ENCODE results near the gene CDH7.

CDH7 gene

GRCh38 chr18:65755616-65756015 is 4.8 kb downstream of the CDH7 start:
- no peak overlapping the region for H3K27ac ChIP-seq
- intact Hi-C loops (cut with DNase I; ENCODE audit: low total_unique reads) = no loop called here
- H3K9me3 ChIP-seq = no peaks in the 10 kb centered on the region
- peaks cover 0 to 9% (median 2%) of the 10 kb centered on the region in 4 donors for H3K4me1 ChIP-seq
- TF ChIP-seq CTCF (IDR thresholded peaks at IDR 0.05) = no peak
- H3K4me3 ChIP-seq = no peak overlapping the region
- H3K27me3 ChIP-seq = peaks cover 0 to 12% of the 10 kb centered on the region in 2 donors
- no peaks in the 10 kb centered on the region for H3K36me3 ChIP-seq
- DNase-seq = no peak

- intact Hi-C loops (cut with DNase I; ENCODE audit: low total_unique reads) = no loop called here
- no peak for TF ChIP-seq CTCF (IDR thresholded peaks at IDR 0.05)
Observed at GRCh38 chr18:65760457-65760856, 9.6 kb downstream of the CDH7 start.

GRCh38 chr18:65761636-65762295 is 11.0 kb downstream of the CDH7 start:
- H3K27me3 ChIP-seq = no peaks in the 10 kb centered on the region
- intact Hi-C loops (cut with DNase I; ENCODE audit: low total_unique reads) = no loop called here
- DNase-seq = no peak
- no peaks in the 10 kb centered on the region for H3K36me3 ChIP-seq
- H3K9me3 ChIP-seq = no peaks in the 10 kb centered on the region
- H3K4me1 ChIP-seq = no peaks in the 10 kb centered on the region
- TF ChIP-seq CTCF (IDR thresholded peaks at IDR 0.05) = no peak
- H3K27ac ChIP-seq = no peak overlapping the region
- no peak overlapping the region for H3K4me3 ChIP-seq

More at GRCh38 chr18:65760457-65760856, 9.6 kb downstream of the CDH7 start:
- Histone ChIP-seq H3K27ac (no peak overlapping the region), H3K4me1 (no peaks in the 10 kb centered on the region), H3K27me3 (no peaks in the 10 kb centered on the region), H3K4me3 (no peak overlapping the region), H3K36me3 (no peaks in the 10 kb centered on the region), H3K9me3 (no peaks in the 10 kb centered on the region)
- DNase-seq = no peak

- Histone ChIP-seq H3K36me3 (no peaks in the 10 kb centered on the region), H3K9me3 (no peaks in the 10 kb centered on the region), H3K27me3 (no peaks in the 10 kb centered on the region), H3K4me1 (no peaks in the 10 kb centered on the region), H3K4me3 (no peak overlapping the region), H3K27ac (no peak overlapping the region)
- intact Hi-C loops (cut with DNase I; ENCODE audit: low total_unique reads) = no loop called here
- no peak for TF ChIP-seq CTCF (IDR thresholded peaks at IDR 0.05)
- no peak for DNase-seq
Observed at GRCh38 chr18:65762556-65762955, 11.7 kb downstream of the CDH7 start.

GRCh38 chr18:65767406-65767805 is 16.6 kb downstream of the CDH7 start:
- DNase-seq = no peak
- no peak for TF ChIP-seq CTCF (IDR thresholded peaks at IDR 0.05)
- no peaks in the 10 kb centered on the region for H3K27me3 ChIP-seq
- no peaks in the 10 kb centered on the region for H3K9me3 ChIP-seq
- intact Hi-C loops (cut with DNase I; ENCODE audit: low total_unique reads) = no loop called here
- H3K4me1 ChIP-seq = no peaks in the 10 kb centered on the region
- no peak overlapping the region for H3K27ac ChIP-seq
- no peaks in the 10 kb centered on the region for H3K36me3 ChIP-seq
- H3K4me3 ChIP-seq = no peak overlapping the region

Measured in tibial artery (tissue), 4 donors.